Myocyte (in vitro differentiated cells): Measurements from ENCODE around the gene METTL23. TPM values are rescaled to one million over a fixed set of nuclear protein-coding genes. Genes with fewer than 3 reads are reported as not detected.
A peak's percentile ranks its signal among the peaks of the same experiment; 100 is the strongest.

ENCODE experiments used
- DNase-seq: peaks from one replicate; pipeline ENCODE4 v3.0.0-alpha.2; 2012; ENCODE audit warnings: low read depth
- microRNA counts: library from miRNA; unstranded; fragments of <30 nt; microRNA quantifications from one replicate; lab custom pipeline; 2016
- microRNA-seq: library from miRNA; unstranded; fragments of <30 nt; microRNA quantifications from one replicate; pipeline ENCODE4, GENCODE V29; 2016
- total RNA-seq: library from RNA; depleted of rRNA; stranded (reverse); fragments of >200 nt; gene quantifications from 2 replicates; pipeline ENCODE4 v1.2.3, GENCODE V29; 2014

The METTL23 gene
- total RNA-seq, 1 donor from 2014 or later: 35.8 TPM

GRCh38 chr17:76755285-76755684 is 28.6 kb downstream of the METTL23 start:
- no peak for DNase-seq

DNA sequence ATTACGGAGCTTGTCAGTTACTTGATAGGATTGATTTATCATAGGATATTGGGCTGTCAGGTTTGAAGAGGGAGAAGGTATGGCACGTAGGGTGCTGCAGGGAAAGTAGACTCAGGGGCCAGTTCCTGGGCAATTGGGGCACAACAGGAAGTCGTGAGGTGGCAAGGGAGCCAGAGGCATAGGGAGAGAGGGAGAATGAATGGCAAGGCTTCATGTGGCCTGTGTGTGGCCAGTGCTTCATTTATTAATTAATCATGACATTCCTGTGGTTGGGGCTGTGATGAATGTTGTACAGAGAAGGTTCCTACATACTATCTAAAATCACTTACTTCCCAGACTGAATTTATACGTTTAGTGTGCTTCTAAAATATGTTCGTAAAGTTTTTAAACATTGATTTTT is 30.6 kb downstream of the METTL23 start:
- no peak for DNase-seq

- no peak for DNase-seq
Measured at GRCh38 chr17:76758570-76758969, 31.9 kb downstream of the METTL23 start.

- peak; percentile 61 for DNase-seq
Measured at GRCh38 chr17:76772842-76773525, 46.3 kb downstream of the METTL23 start.

GRCh38 chr17:76775021-76775600 is 48.5 kb downstream of the METTL23 start:
- no peak for DNase-seq

DNA sequence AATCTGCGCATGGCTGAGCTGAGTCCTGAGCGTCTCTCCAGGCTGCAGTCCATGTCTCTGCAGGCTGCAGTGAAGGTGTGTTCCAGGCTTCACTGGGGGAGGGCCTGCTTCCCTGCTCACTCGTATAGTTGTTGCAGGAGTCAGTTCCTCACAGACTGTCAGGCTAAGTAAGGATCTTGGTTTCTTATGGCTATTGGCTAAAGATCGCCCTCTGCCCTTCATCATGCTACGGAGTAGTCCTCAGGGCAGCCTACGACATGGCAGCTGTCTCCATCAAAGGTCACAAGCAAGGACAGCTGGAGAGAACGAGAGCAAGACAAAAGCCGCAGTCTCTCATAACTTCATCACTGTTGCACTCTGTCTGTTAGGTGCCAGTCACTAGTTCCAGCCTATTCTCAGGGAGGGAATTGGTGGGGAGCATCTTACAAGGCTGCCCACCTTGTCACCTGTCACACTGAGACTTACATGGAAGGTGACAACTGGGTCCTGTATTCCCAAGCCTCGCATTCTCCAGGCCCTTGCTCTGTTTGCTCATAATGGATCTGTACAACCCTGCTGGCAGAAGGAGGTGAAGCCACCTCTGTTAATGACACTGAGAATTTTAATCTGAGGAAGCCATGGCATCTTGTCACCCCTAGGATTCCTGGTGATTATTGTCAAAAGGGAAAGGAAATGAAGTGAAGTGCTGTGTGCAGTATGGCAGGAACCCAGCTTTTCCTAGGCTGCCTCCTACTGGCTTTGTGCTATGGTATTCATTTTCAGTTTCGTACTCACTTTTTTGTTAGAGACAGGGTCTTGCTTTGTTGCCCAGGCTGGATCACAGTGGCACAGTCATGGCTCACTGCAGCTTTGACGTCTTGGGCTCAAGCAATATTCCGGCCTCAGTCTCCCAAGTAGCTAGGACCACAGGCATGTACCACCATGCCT is 54.7 kb downstream of the METTL23 start:
- DNase-seq: peak; percentile 21

- DNase-seq: no peak
Measured at GRCh38 chr17:76783146-76783545, 56.5 kb downstream of the METTL23 start.

MicroRNA genes within 50 kb of the gene (microRNA counts, 767-probe panel; counts per million panel counts)
- not detected for microRNA hsa-miR-636 (lab: Ali Mortazavi, UCI)

Small RNAs within 50 kb of the gene (microRNA-seq; reads per million reads assigned to microRNA genes)
- 0.48 reads per million for gene MIR636

Other genes starting within 250 kb of the METTL23 start
- 6.5 and 7.5 TPM in 2 replicates for gene RHBDF2, start 225.4 kb upstream of the METTL23 start, total RNA-seq
- 3.2 and 7.7 TPM in 2 replicates for gene CYGB, start 189.1 kb upstream of the METTL23 start, total RNA-seq
- gene PRCD, start 186.8 kb upstream of the METTL23 start, total RNA-seq: not detected in 2 replicates
- gene ST6GALNAC2, start 141.0 kb upstream of the METTL23 start, total RNA-seq: 0.78 and 0.91 TPM in 2 replicates
- 0.21 TPM in 1 of 2 replicates, not detected in the other for gene ST6GALNAC1, start 83.1 kb upstream of the METTL23 start, total RNA-seq
- 716 and 760 TPM in 2 replicates for gene MXRA7, start 15.9 kb upstream of the METTL23 start, total RNA-seq
- 22.5 and 33.8 TPM in 2 replicates for gene JMJD6, start 233 bp upstream of the METTL23 start, total RNA-seq
- 154 and 180 TPM in 2 replicates for gene SRSF2, start 10.5 kb downstream of the METTL23 start, total RNA-seq
- gene MFSD11, start 11.3 kb downstream of the METTL23 start, total RNA-seq: 44.1 and 47.2 TPM in 2 replicates
- 0.11 TPM in 1 of 2 replicates, not detected in the other for gene MGAT5B, start 141.6 kb downstream of the METTL23 start, total RNA-seq